Measurements from ENCODE around the gene AHNAK. TPM values are rescaled to one million over a fixed set of nuclear protein-coding genes. Genes with fewer than 3 reads are reported as not detected.

Gene AHNAK
- total RNA-seq, 2 experiments from 2014 or later, result 9.2 to 9.4 TPM

DNA sequence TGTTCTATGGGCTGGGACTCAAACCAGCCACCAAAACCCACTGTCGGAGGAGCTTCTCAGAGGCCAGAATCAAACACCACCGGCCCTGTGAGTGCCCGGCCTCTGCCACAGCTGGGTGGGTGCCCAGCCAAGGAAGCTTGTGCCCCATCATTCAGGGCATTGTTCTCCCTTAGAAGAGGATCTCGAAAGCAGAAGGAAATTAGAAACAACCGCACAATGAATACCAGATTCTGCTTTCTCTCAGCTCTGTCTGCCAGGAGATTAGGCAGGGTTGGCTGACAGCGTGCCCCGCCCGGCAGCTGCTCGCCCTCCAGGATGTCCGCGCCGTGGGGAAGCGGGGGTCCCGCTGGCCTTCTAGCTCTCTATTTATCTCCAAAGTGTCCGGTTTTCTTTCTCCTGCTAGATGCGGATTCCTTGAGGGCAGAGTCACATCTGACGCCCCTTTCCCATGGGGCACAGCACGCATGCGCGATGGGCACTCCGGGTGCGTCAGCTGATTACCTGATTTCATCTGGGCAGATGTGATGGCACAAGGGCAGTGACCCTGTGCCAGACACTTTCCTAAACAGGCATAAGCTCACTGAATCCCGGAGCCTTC is 102.3 kb downstream of the AHNAK start:
- intact Hi-C loops (cut with micrococcal nuclease), result no loop called here
- H3K9me3 Mint-ChIP-seq, result no peaks in the 10 kb centered on the region
- peak overlapping the region; percentile 79 for H3K4me3 Mint-ChIP-seq
- H3K36me3 Mint-ChIP-seq (ENCODE audit: low read depth), result no peaks in the 10 kb centered on the region
- no peak overlapping the region for H3K27ac Mint-ChIP-seq
- peaks cover 7% of the 10 kb centered on the region for H3K4me1 Mint-ChIP-seq (ENCODE audit: low read depth)
- DNase-seq, result peak; percentile 73
- CTCF ChIA-PET, result interaction anchor here (1.1 to 3.5 kb wide), 4 partner anchors 16 to 49 kb away, joined by 3 to 20 read pairs (median 6); partner anchors contain the start of gene SCGB1A1
- H3K27me3 Mint-ChIP-seq (ENCODE audit: low read depth), result peaks cover 27% of the 10 kb centered on the region

DNA sequence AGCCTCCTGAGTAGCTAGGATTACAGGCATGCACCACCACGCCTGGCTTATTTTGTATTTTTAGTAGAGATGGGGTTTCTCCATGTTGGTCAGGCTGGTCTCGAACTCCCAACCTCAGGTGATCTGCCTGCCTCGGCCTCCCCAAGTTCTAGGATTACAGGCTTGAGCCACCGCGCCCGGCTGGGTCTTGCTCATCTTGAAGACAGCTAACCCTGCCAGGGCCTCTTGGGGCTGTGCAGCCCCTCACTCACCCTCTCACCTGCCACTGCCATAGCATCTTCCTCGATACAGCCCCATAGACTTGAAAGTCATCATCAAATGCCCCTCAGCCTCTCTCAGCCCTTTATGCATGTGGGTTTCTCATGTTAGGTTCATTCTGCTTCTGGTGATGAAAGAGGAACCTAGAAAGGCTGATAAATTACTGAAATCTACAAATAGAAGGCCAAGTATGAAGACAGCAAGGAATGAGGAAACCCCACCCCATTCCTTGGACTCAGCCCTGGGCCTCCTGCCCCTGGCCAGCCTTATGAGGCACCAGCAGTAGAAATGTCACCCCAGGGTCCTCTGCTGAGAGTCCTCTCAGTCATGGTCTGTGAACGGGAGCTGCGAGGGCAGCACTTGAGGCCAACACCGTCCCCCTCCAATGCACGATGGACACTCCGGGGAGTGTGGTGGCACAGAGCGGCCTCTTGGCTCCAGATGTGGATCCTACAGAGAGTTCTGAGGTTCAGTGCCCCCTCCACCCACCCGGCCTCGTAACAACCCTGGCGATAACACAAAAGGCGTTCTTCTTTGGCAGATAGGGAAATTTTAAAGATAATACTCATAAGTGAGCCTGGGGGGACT is 103.0 kb downstream of the AHNAK start:
- Mint-ChIP-seq H3K4me3 (peak overlapping the region; percentile 79), H3K9me3 (no peaks in the 10 kb centered on the region), H3K4me1 (ENCODE audit: low read depth) (peaks cover 7% of the 10 kb centered on the region), H3K36me3 (ENCODE audit: low read depth) (no peaks in the 10 kb centered on the region), H3K27ac (no peak overlapping the region), H3K27me3 (ENCODE audit: low read depth) (peaks cover 27% of the 10 kb centered on the region)
- CTCF ChIA-PET, result interaction anchor here (0.7 to 3.5 kb wide), 4 partner anchors 15 to 49 kb away, joined by 4 to 20 read pairs (median 6); no protein-coding TSS in a partner anchor
- DNase-seq, result no peak
- intact Hi-C loops (cut with micrococcal nuclease), result no loop called here

DNA sequence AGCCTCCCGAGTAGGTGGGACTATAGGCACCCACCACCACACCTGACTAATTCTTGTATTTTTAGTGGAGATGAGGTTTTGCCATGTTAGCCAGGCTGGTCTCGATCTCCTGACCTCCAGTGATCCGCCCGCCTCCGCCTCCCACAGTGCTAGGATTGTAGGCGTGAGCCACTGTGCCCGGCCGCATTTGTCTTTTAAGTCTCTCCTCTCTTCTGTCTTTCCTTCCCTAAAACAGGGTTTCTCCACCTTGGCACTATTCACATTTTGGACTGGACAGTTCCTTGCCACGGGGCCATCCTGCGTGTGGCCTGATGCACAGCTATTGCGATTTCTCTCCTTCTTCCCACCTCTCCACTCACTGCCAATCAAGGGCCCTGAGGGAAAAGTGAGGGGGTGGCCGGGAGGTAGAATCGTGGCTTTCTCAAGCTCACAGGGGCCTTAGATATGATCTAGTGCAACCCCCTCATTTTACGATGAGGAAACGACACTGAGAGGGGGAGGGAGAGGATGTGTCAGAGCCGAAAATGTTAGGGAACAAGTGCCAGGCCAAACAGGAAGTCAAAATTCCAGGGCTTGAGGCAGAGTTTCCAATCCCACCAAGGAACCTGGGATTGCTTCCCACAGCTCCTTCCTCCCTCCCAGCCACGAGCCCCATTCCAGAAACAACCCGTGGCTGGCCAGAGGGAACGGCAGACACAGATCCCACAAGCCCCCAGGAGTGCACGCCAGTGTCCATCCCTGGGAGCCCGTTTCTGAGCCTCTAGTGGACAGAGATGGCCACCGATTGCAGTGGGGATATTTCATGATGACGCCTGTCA is 106.6 kb downstream of the AHNAK start:
- no peak overlapping the region for H3K27ac Mint-ChIP-seq
- H3K4me3 Mint-ChIP-seq, result no peak overlapping the region
- no peaks in the 10 kb centered on the region for H3K36me3 Mint-ChIP-seq (ENCODE audit: low read depth)
- no peaks in the 10 kb centered on the region for H3K9me3 Mint-ChIP-seq
- CTCF ChIA-PET, result interaction anchor here (0.6 kb wide), 1 partner anchor 17 kb away, joined by 3 read pairs; no protein-coding TSS in a partner anchor
- intact Hi-C loops (cut with micrococcal nuclease), result no loop called here
- H3K4me1 Mint-ChIP-seq (ENCODE audit: low read depth), result peaks cover 15% of the 10 kb centered on the region
- DNase-seq, result no peak
- H3K27me3 Mint-ChIP-seq (ENCODE audit: low read depth), result peaks cover 7% of the 10 kb centered on the region

DNA sequence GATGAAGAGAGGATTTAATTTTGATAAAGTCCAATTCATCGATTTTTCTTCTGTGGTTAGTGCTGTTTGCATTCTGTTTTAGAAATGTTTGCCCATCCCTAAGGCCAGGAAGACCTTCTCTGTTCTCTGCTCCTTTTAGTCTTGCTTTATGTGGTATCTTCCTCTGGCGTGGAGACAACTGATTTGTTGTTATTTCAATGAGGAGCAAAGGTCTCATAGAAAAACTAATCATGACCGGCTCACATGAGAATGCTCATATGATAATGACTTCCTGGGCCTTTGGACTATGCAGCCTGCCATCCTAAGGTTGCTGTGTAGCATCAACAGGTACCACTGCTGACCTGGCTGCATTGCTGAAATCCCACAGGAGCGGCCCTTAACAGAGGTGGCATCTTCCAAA is 108.0 kb downstream of the AHNAK start:
- Mint-ChIP-seq H3K4me1 (ENCODE audit: low read depth) (peaks cover 15% of the 10 kb centered on the region), H3K27ac (no peak overlapping the region), H3K27me3 (ENCODE audit: low read depth) (no peaks in the 10 kb centered on the region), H3K9me3 (no peaks in the 10 kb centered on the region), H3K4me3 (no peak overlapping the region), H3K36me3 (ENCODE audit: low read depth) (no peaks in the 10 kb centered on the region)
- no peak for DNase-seq
- CTCF ChIA-PET, result no interaction called here
- intact Hi-C loops (cut with micrococcal nuclease), result no loop called here

DNA sequence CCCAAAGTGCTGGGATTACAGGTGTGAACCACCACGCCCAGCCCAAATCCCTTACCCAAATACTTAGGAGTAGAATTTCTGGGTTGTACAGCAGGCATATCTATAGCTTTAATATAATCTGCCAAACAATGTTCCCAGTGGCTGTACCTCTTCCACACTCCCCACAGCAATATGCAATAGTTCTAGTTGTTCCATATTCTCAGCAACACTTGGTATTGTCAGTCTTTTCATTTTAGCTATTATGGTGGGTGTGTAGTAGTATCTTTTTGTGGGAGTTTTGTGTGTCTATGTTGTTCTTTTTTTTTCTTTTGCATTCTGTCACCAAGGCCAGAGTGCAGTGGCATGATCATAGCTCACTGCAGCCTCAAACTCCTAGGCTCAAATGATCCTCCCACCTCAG is 109.0 kb downstream of the AHNAK start:
- Mint-ChIP-seq H3K36me3 (ENCODE audit: low read depth) (no peaks in the 10 kb centered on the region), H3K9me3 (no peaks in the 10 kb centered on the region), H3K27ac (no peak overlapping the region), H3K4me1 (ENCODE audit: low read depth) (peaks cover 19% of the 10 kb centered on the region), H3K4me3 (no peak overlapping the region), H3K27me3 (ENCODE audit: low read depth) (no peaks in the 10 kb centered on the region)
- intact Hi-C loops (cut with micrococcal nuclease), result no loop called here
- CTCF ChIA-PET, result interaction anchor here (1.1 kb wide), 1 partner anchor 43 kb away, joined by 3 read pairs; no protein-coding TSS in a partner anchor
- DNase-seq, result no peak

GRCh38 chr11:62435846-62436660 is 110.6 kb downstream of the AHNAK start:
- peaks cover 23% of the 10 kb centered on the region for H3K4me1 Mint-ChIP-seq (ENCODE audit: low read depth)
- H3K27me3 Mint-ChIP-seq (ENCODE audit: low read depth), result no peaks in the 10 kb centered on the region
- CTCF ChIA-PET, result interaction anchor here (0.6 to 2.2 kb wide), 3 partner anchors 11 to 107 kb away, joined by 3 to 7 read pairs (median 3); no protein-coding TSS in a partner anchor
- H3K4me3 Mint-ChIP-seq, result no peak overlapping the region
- no peak for DNase-seq
- no peaks in the 10 kb centered on the region for H3K36me3 Mint-ChIP-seq (ENCODE audit: low read depth)
- intact Hi-C loops (cut with micrococcal nuclease), result no loop called here
- H3K9me3 Mint-ChIP-seq, result no peaks in the 10 kb centered on the region
- no peak overlapping the region for H3K27ac Mint-ChIP-seq

- Mint-ChIP-seq H3K36me3 (ENCODE audit: low read depth) (no peaks in the 10 kb centered on the region), H3K27ac (no peak overlapping the region), H3K4me3 (no peak overlapping the region), H3K27me3 (ENCODE audit: low read depth) (no peaks in the 10 kb centered on the region), H3K4me1 (ENCODE audit: low read depth) (peaks cover 24% of the 10 kb centered on the region), H3K9me3 (no peaks in the 10 kb centered on the region)
- CTCF ChIA-PET, result no interaction called here
- intact Hi-C loops (cut with micrococcal nuclease), result no loop called here
- no peak for DNase-seq
Measured at GRCh38 chr11:62433904-62434276, 112.7 kb downstream of the AHNAK start.

DNA sequence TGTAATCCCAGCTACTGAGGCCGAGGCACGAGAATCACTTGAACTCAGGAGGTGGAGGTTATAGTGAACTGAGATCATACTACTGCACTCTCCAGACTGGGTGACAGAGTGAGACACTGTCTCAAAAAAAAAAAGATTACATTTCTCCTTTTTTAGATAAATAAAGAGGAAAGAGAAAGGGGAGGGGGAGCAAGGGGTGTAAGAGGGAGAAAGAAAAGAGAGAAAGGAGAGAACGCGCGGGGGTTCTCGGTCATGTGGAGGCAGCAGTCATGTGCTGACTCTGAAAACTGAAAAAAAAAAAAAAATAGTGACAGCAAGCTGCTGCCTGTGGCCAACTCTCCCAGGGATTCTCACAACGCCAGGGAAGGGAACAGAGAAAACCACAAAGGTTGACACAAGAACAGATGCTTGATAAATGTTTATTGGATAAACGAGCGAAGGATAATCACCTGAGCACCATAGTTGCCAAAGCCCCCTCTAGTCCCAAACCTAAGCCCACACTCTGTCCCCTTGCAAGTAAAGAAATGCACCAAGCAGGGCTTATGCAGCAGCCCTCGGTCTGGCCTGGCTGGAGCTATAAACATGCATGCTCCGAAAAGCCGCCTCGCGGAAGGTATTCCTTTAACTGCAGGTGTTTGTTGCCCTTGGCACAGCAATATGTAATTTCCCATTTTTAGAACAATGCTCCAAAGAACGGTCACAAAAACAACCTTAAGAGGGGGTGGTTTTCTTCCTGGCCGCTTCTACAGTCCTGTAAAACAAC is 113.3 kb downstream of the AHNAK start:
- Mint-ChIP-seq H3K9me3 (no peaks in the 10 kb centered on the region), H3K4me1 (ENCODE audit: low read depth) (peaks cover 28% of the 10 kb centered on the region), H3K27me3 (ENCODE audit: low read depth) (no peaks in the 10 kb centered on the region), H3K27ac (no peak overlapping the region), H3K36me3 (ENCODE audit: low read depth) (no peaks in the 10 kb centered on the region), H3K4me3 (no peak overlapping the region)
- intact Hi-C loops (cut with micrococcal nuclease), result no loop called here
- CTCF ChIA-PET, result no interaction called here
- DNase-seq, result no peak

GRCh38 chr11:62432695-62433094 is 113.9 kb downstream of the AHNAK start:
- CTCF ChIA-PET, result no interaction called here

GRCh38 chr11:62431171-62431901 is 115.3 kb downstream of the AHNAK start:
- no peaks in the 10 kb centered on the region for H3K9me3 Mint-ChIP-seq
- intact Hi-C loops (cut with micrococcal nuclease), result no loop called here
- peaks cover 44% of the 10 kb centered on the region for H3K4me1 Mint-ChIP-seq (ENCODE audit: low read depth)
- H3K27ac Mint-ChIP-seq, result no peak overlapping the region
- H3K4me3 Mint-ChIP-seq, result no peak overlapping the region
- CTCF ChIA-PET, result no interaction called here
- DNase-seq, result no peak
- no peaks in the 10 kb centered on the region for H3K27me3 Mint-ChIP-seq (ENCODE audit: low read depth)
- H3K36me3 Mint-ChIP-seq (ENCODE audit: low read depth), result no peaks in the 10 kb centered on the region

More at GRCh38 chr11:62432695-62433094, 113.9 kb downstream of the AHNAK start:
- Mint-ChIP-seq H3K4me3 (no peak overlapping the region), H3K27me3 (ENCODE audit: low read depth) (no peaks in the 10 kb centered on the region), H3K36me3 (ENCODE audit: low read depth) (no peaks in the 10 kb centered on the region), H3K9me3 (no peaks in the 10 kb centered on the region), H3K27ac (no peak overlapping the region), H3K4me1 (ENCODE audit: low read depth) (peaks cover 34% of the 10 kb centered on the region)
- DNase-seq, result no peak
- intact Hi-C loops (cut with micrococcal nuclease), result no loop called here

GRCh38 chr11:62430425-62430824 is 116.2 kb downstream of the AHNAK start:
- intact Hi-C loops (cut with micrococcal nuclease), result no loop called here
- Mint-ChIP-seq H3K9me3 (no peaks in the 10 kb centered on the region), H3K4me3 (no peak overlapping the region), H3K36me3 (ENCODE audit: low read depth) (no peaks in the 10 kb centered on the region), H3K27me3 (ENCODE audit: low read depth) (no peaks in the 10 kb centered on the region), H3K4me1 (ENCODE audit: low read depth) (peaks cover 39% of the 10 kb centered on the region), H3K27ac (peak overlapping the region; percentile 6)
- CTCF ChIA-PET, result interaction anchor here (1.1 kb wide), 1 partner anchor 260 kb away, joined by 3 read pairs; no protein-coding TSS in a partner anchor
- DNase-seq, result no peak

Data from activated naive CD4-positive, alpha-beta T cell treated with anti-CD3 and anti-CD28 coated beads for 36 hours (primary cell).